Measurements from ENCODE around the gene SERPINE1.

DNA sequence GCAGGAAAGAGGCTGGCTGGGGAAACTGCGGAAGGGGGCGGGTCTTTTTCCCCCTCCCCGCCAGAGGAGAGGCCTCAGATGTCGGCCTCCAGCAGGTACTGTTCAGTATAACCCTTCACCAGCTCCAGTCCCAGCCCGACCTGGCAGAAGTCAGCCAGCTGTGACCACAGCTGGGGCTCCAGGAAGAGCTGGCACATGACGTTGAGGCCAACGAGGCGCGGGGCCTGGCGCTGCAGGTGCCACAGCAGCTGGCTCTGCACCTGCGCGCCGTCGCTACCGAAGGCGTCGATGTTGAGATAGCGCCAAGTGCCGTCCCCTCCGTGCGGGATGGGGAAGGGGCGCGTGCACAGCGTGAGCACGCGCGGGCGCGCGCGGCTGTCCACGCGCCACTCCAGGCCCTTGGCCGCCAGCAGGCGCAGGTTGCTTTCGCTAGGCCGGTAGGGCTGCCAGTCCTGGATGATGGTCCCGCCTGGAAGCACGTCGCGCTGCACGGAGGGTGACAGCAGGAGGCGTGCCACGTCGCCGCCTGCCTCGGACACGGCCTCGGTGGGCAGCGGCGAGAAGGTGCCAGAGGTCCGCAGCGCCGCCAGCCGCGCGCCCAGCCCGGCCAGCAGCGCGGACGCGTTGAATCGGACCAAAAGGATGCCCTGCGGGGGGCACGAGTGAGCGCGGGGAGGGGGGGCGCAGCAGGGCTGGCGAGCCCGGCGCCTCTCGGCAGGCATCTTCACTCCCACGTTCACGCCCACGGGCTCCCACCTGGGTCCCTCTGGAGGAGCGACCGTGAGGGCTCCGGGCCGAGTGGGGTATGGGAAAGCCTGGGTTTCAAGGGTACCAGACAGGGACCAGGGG is 45.3 kb downstream of the SERPINE1 start:
- TF ChIP-seq, protein P1, sequence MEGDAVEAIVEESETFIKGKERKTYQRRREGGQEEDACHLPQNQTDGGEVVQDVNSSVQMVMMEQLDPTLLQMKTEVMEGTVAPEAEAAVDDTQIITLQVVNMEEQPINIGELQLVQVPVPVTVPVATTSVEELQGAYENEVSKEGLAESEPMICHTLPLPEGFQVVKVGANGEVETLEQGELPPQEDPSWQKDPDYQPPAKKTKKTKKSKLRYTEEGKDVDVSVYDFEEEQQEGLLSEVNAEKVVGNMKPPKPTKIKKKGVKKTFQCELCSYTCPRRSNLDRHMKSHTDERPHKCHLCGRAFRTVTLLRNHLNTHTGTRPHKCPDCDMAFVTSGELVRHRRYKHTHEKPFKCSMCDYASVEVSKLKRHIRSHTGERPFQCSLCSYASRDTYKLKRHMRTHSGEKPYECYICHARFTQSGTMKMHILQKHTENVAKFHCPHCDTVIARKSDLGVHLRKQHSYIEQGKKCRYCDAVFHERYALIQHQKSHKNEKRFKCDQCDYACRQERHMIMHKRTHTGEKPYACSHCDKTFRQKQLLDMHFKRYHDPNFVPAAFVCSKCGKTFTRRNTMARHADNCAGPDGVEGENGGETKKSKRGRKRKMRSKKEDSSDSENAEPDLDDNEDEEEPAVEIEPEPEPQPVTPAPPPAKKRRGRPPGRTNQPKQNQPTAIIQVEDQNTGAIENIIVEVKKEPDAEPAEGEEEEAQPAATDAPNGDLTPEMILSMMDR (IDR thresholded peaks at IDR 0.05) = no peak
- TF ChIP-seq POLR2A (IDR thresholded peaks at IDR 0.05) = no peak
